SK-N-SH (cell line): ENCODE measurements around the gene CTXND1. TPM values are rescaled to one million over a fixed set of nuclear protein-coding genes. Genes with fewer than 3 reads are reported as not detected.

Experiments used
- CTCF ChIA-PET: fragments of 300-600, 350-600 bp; formaldehyde crosslinking; extraction: SDS; loops from one replicate; lab custom pipeline; 2021; lab: Yijun Ruan, JAX
- POLR2A ChIA-PET: fragments of 350-600 bp; sonication (Branson Sonifier 250); formaldehyde crosslinking; extraction: SDS; loops from one replicate; lab custom pipeline; 2020; ENCODE audit warnings: antibody characterized with exemption, inconsistent platforms; lab: Yijun Ruan, JAX
- DNase-seq: peaks from one replicate; pipeline ENCODE4 v3.0.0; 2012
- H2AFZ ChIP-seq: fragments of 200-600 bp; sonication (generic); 2 replicates; pipeline ENCODE4 v1.8.1; 2016; ENCODE audit warnings: antibody characterized with exemption, mild to moderate bottlenecking, low read depth
- H3F3A ChIP-seq: fragments of 200-600 bp; sonication (generic); replicated peaks from 2 replicates; pipeline ENCODE3; 2016; ENCODE audit warnings: antibody characterized with exemption, mild to moderate bottlenecking; ENCODE audit not compliant: insufficient read depth
- H3K27ac ChIP-seq, 2 experiments: fragments of 200-500 bp in 1 of 2; fragments of 200-600 bp in 1 of 2; sonication (Bioruptor generic) in 1 of 2; sonication (generic), shearing (Covaris generic) in 1 of 2; 2 replicates each; pipeline versions ENCODE4 v1.5.1 to v1.6.1; 2014 to 2016; ENCODE audit warnings: low read depth in 2 of 2, inconsistent platforms in 1 of 2, low read length in 1 of 2, mild to moderate bottlenecking in 1 of 2, mixed read lengths in 1 of 2
- H3K27me3 ChIP-seq: fragments of 200-600 bp; sonication (generic), shearing (Covaris generic); 2 replicates; pipeline ENCODE4 v1.6.1; 2016; ENCODE audit warnings: mixed run types; ENCODE audit not compliant: insufficient read depth
- H3K36me3 ChIP-seq, 2 experiments: fragments of 200-500 bp in 1 of 2; fragments of 200-600 bp in 1 of 2; sonication (Bioruptor generic) in 1 of 2; sonication (generic) in 1 of 2; replicated peaks in 1 of 2; 2 replicates each; pipeline versions ENCODE3 to v1.5.1; 2014 to 2016; ENCODE audit warnings: low read length in 1 of 2, mild to moderate bottlenecking in 1 of 2; ENCODE audit not compliant: insufficient read depth in 2 of 2, control insufficient read depth in 1 of 2
- H3K4me1 ChIP-seq, 2 experiments: fragments of 200-500 bp in 1 of 2; fragments of 200-600 bp in 1 of 2; sonication (Bioruptor generic) in 1 of 2; sonication (generic), shearing (Covaris generic) in 1 of 2; 2 replicates each; pipeline versions ENCODE4 v1.5.1 to v1.6.1; 2014 to 2016; ENCODE audit warnings: low read depth in 1 of 2, low read length in 1 of 2, mixed run types in 1 of 2; ENCODE audit not compliant: insufficient read depth in 2 of 2, control insufficient read depth in 1 of 2
- H3K4me2 ChIP-seq: fragments of 200-600 bp; sonication (generic), shearing (Covaris generic); 2 replicates; pipeline ENCODE4 v1.6.1; 2017; ENCODE audit warnings: mixed run types
- H3K4me3 ChIP-seq, 2 experiments: fragments of 200-500 bp in 1 of 2; fragments of 200-600 bp in 1 of 2; sonication (Bioruptor generic) in 1 of 2; sonication (generic), shearing (Covaris generic) in 1 of 2; 2 replicates each; pipeline versions ENCODE4 v1.5.1 to v1.8.1; 2014 to 2016; ENCODE audit warnings: low read depth in 2 of 2, inconsistent platforms in 1 of 2, low read length in 1 of 2, mild to moderate bottlenecking in 1 of 2, mixed read lengths in 1 of 2, moderate library complexity in 1 of 2
- H3K79me2 ChIP-seq: fragments of 200-600 bp; sonication (generic); 2 replicates; pipeline ENCODE4 v1.8.1; 2017; ENCODE audit warnings: mild to moderate bottlenecking; ENCODE audit not compliant: insufficient read depth
- H3K9ac ChIP-seq: fragments of 200-600 bp; sonication (generic); 2 replicates; pipeline ENCODE4 v1.6.1; 2017; ENCODE audit warnings: mixed run types
- H3K9me2 ChIP-seq: fragments of 200-600 bp; sonication (generic); 2 replicates; pipeline ENCODE4 v1.6.1; 2017; ENCODE audit warnings: mixed run types
- H3K9me3 ChIP-seq: fragments of 200-600 bp; sonication (generic); 2 replicates; pipeline ENCODE4 v1.6.1; 2017; ENCODE audit warnings: mixed run types, mild to moderate bottlenecking, moderate library complexity
- H4K20me1 ChIP-seq: fragments of 200-600 bp; sonication (generic); 2 replicates; pipeline ENCODE4 v1.6.1; 2017; ENCODE audit warnings: mild to moderate bottlenecking, mixed run types; ENCODE audit not compliant: insufficient read depth
- CTCF ChIP-seq: fragments of 200-600 bp; sonication (generic); IDR thresholded peaks from 2 replicates; pipeline ENCODE4 v1.6.1; 2017; ENCODE audit warnings: antibody characterized with exemption, mild to moderate bottlenecking, moderate library complexity
- EP300 ChIP-seq, 2 experiments: IDR thresholded peaks; 2 replicates each; pipeline versions ENCODE4 v1.4.0 to v1.6.1; 2012; ENCODE audit warnings: borderline replicate concordance in 1 of 2, low read depth in 1 of 2, low read length in 1 of 2
- EZH2phosphoT487 ChIP-seq: fragments of 200-600 bp; sonication (generic); IDR thresholded peaks from 2 replicates; pipeline ENCODE4 v1.6.1; 2017; ENCODE audit warnings: low read depth, mixed run types, mild to moderate bottlenecking, antibody characterized with exemption, moderate library complexity, borderline replicate concordance
- FOXJ3 ChIP-seq: sonication (generic); formaldehyde crosslinking; IDR thresholded peaks from 2 replicates; pipeline ENCODE4 v1.5.1; 2020; ENCODE audit warnings: mild to moderate bottlenecking, missing genetic modification reagents
- JUND ChIP-seq: IDR thresholded peaks from 2 replicates; pipeline ENCODE4 v1.4.0; 2012
- MEF2A ChIP-seq: IDR thresholded peaks from 2 replicates; pipeline ENCODE4 v1.4.0; 2012; ENCODE audit warnings: low read depth, borderline replicate concordance
- MXI1 ChIP-seq: IDR thresholded peaks from 2 replicates; pipeline ENCODE4 v1.6.1; 2012; ENCODE audit warnings: mild to moderate bottlenecking, low read depth, low read length, improper control_type of control experiment
- NRF1 ChIP-seq: IDR thresholded peaks from 2 replicates; pipeline ENCODE4 v1.6.1; 2012; ENCODE audit warnings: low read depth, mild to moderate bottlenecking, low read length
- POLR2AphosphoS5 ChIP-seq: IDR thresholded peaks from 2 replicates; pipeline ENCODE4 v1.6.1; 2012; ENCODE audit warnings: low read depth, low read length
- RAD21 ChIP-seq: IDR thresholded peaks from 2 replicates; pipeline ENCODE4 v1.6.1; 2012; ENCODE audit warnings: mild to moderate bottlenecking, low read length
- RCOR1 ChIP-seq: fragments of 150-350 bp; IDR thresholded peaks from 2 replicates; pipeline ENCODE4 v1.6.1; 2017; ENCODE audit warnings: antibody characterized with exemption, low read length
- REST ChIP-seq: IDR thresholded peaks from 2 replicates; pipeline ENCODE4 v1.6.1; 2012; ENCODE audit warnings: mild to moderate bottlenecking, low read depth, low read length, moderate library complexity
- TAF1 ChIP-seq: IDR thresholded peaks from 2 replicates; pipeline ENCODE4 v1.6.1; 2012; ENCODE audit warnings: low read depth, mild to moderate bottlenecking, low read length, moderate library complexity, borderline replicate concordance
- TCF12 ChIP-seq: IDR thresholded peaks from 2 replicates; pipeline ENCODE4 v1.4.0; 2012
- WGBS: methylation state at CpG from one replicate; pipeline ENCODE4 v1.1.6; 2017; ENCODE audit warnings: low lambda C conversion rate; 5-methylcytosine and 5-hydroxymethylcytosine counted together
- polyA plus RNA-seq, 3 experiments: library from polyadenylated mRNA; depleted of rRNA; stranded (reverse); fragments of >200 nt; gene quantifications; 2 replicates each; pipeline ENCODE4 v1.2.3, GENCODE V29; 2012
- TF ChIP-seq, protein P1 (sequence below): IDR thresholded peaks from 2 replicates; pipeline ENCODE4 v1.4.0; 2012; ENCODE audit warnings: low read depth

The CTXND1 gene
- polyA plus RNA-seq, 1 of the 3 experiments (the other 2 are of a cell fraction) = not detected

DNA sequence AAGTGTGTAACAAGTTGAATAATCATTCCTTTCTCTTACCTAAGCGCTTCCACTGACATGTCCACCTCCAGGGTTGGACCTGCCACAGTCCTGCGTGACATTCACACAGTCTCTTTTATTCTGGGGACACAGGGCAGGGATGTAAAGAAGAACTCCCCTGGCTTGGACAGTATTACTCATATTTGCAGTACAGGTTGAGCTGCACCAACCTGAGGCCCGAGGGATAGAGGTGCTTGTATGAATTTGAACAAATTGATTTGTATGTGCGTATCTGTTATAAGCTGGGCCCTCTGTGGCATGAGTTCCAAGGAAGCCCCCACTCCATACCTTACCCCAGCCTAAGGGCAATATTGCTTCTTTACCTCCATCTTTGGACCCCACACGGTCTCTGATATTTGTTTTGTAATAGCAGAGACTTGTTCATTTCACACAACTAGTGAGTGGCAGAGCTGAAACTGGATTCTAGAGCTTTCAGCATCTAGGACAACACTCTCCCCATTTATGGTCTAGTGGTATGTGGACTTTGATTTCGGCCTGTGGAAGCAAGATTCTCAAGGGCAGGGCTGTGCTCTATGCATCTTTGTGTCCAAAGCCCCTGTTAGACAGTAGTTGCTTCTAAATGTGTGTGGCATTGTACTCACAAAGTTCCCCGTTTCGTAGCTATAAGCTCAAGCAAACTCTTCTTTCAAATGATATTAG, 60.0 kb downstream of the CTXND1 start:
- Histone ChIP-seq H3K4me3 (no peak overlapping the region), H3K36me3 (peaks cover 0 to 7% of the 10 kb centered on the region in 2 experiments), H4K20me1 (no peaks in the 10 kb centered on the region), H3K9me3 (no peaks in the 10 kb centered on the region), H3K4me1 (no peaks in the 10 kb centered on the region), H3K27me3 (no peaks in the 10 kb centered on the region; the same call in 1 of the 2 replicates), H3F3A (no peaks in the 10 kb centered on the region), H3K9me2 (no peaks in the 10 kb centered on the region), H3K27ac (no peak overlapping the region), H3K79me2 (no peaks in the 10 kb centered on the region), H3K9ac (no peak overlapping the region), H3K4me2 (no peak overlapping the region), H2AFZ (no peak overlapping the region)
- DNase-seq = no peak
- TF ChIP-seq FOXJ3 (CRISPR knock-in tag) = no peak
- TF ChIP-seq, protein P1, sequence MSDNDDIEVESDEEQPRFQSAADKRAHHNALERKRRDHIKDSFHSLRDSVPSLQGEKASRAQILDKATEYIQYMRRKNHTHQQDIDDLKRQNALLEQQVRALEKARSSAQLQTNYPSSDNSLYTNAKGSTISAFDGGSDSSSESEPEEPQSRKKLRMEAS = no peak
- WGBS = 62% methylated on average over 8 of the region's 8 CpGs
- ChIA-PET CTCF (interaction anchor here (0.9 to 1.4 kb wide), 2 partner anchors 9 to 19 kb away, joined by 3 read pairs; no protein-coding TSS in a partner anchor), POLR2A (no interaction called here)

GRCh38 chr15:80191198-80191597, 60.8 kb downstream of the CTXND1 start:
- no peaks in the 10 kb centered on the region for H3K9me3 ChIP-seq
- no peaks in the 10 kb centered on the region for H3F3A ChIP-seq
- DNase-seq = no peak
- ChIA-PET POLR2A (no interaction called here), CTCF (interaction anchor here (1.0 to 1.1 kb wide), 2 partner anchors 130 to 810 kb away, joined by 3 to 4 read pairs; no protein-coding TSS in a partner anchor)
- WGBS = 72% methylated on average over 2 of the region's 2 CpGs
- TF ChIP-seq MEF2A (no peak), TCF12 (no peak), RAD21 (no peak), EP300 (IDR thresholded peaks at IDR 0.05; ENCODE audit: borderline replicate concordance in 1 of 2, low read depth in 1 of 2, low read length in 1 of 2) (no peak)
- H3K4me1 ChIP-seq = no peaks in the 10 kb centered on the region
- no peak overlapping the region for H2AFZ ChIP-seq
- no peaks in the 10 kb centered on the region for H3K9me2 ChIP-seq
- no peak overlapping the region for H3K4me2 ChIP-seq
- H3K9ac ChIP-seq = no peak overlapping the region
- peaks cover 2 to 16% of the 10 kb centered on the region in 2 experiments for H3K36me3 ChIP-seq
- H3K79me2 ChIP-seq = no peaks in the 10 kb centered on the region
- H3K27ac ChIP-seq = no peak overlapping the region
- H4K20me1 ChIP-seq = no peaks in the 10 kb centered on the region
- no peaks in the 10 kb centered on the region; the same call in 1 of the 2 replicates for H3K27me3 ChIP-seq
- H3K4me3 ChIP-seq = no peak overlapping the region

DNA sequence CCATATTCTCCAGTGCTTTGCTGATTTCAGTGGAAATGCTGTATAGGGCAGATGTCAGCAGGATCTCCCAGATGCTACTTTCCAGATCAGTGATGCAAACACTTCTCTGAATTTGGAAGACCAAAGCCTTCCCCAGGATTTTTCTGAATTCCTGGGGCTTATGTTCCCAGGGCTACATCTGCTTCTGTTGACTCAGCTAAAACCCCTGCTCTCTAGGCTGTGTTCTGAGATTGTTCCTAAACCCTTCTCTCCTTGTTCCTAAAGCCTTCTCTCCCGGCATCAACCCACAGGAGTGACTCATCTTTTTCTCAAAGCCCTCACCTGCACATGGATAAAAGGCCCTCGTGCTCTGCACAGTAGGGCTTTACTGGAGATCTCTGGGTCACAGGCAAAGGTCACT, 63.8 kb downstream of the CTXND1 start:
- no peak for DNase-seq
- CTCF ChIA-PET = interaction anchor here (1.0 to 2.6 kb wide), 2 partner anchors 14 to 849 kb away, joined by 3 to 11 read pairs; no protein-coding TSS in a partner anchor
- WGBS = 83% methylated on average over 2 of the region's 2 CpGs
- TF ChIP-seq REST (no peak), CTCF (no peak), JUND (no peak), POLR2AphosphoS5 (no peak), TAF1 (no peak), MXI1 (no peak), RCOR1 (no peak), EZH2phosphoT487 (no peak), NRF1 (no peak)

More for the DNA sequence above, 63.8 kb downstream of the CTXND1 start:
- Histone ChIP-seq H3K4me2 (no peak overlapping the region), H2AFZ (no peak overlapping the region), H3K4me1 (no peaks in the 10 kb centered on the region), H3K9me3 (no peaks in the 10 kb centered on the region), H3K27ac (no peak overlapping the region), H3K4me3 (no peak overlapping the region), H3F3A (no peaks in the 10 kb centered on the region), H3K79me2 (no peaks in the 10 kb centered on the region), H3K9ac (no peak overlapping the region), H3K9me2 (no peaks in the 10 kb centered on the region), H3K27me3 (no peaks in the 10 kb centered on the region), H3K36me3 (peaks cover 18 to 36% of the 10 kb centered on the region in 2 experiments), H4K20me1 (no peaks in the 10 kb centered on the region)
- POLR2A ChIA-PET = no interaction called here
